Type B pancreatic cell (in vitro differentiated cells): ENCODE data around the gene LURAP1L. TPM values are rescaled to one million over a fixed set of nuclear protein-coding genes. Genes with fewer than 3 reads are reported as not detected.

Source experiments
- DNase-seq: peaks from one replicate; pipeline ENCODE4 v3.0.0; 2021; ENCODE audit warnings: mixed read lengths; ENCODE audit not compliant: unreplicated experiment; ENCODE audit errors: extremely low spot score
- H3K27ac Mint-ChIP-seq: 2 replicates; pipeline ENCODE4 v1.8.0; 2021; ENCODE audit warnings: mild to moderate bottlenecking, mixed read lengths
- H3K27me3 Mint-ChIP-seq: 2 replicates; pipeline ENCODE4 v1.8.0; 2021; ENCODE audit warnings: mixed read lengths
- H3K36me3 Mint-ChIP-seq: 2 replicates; pipeline ENCODE4 v1.8.0; 2021; ENCODE audit warnings: mixed read lengths
- H3K4me1 Mint-ChIP-seq: one replicate; pipeline ENCODE4 v1.8.0; 2021; ENCODE audit warnings: mixed read lengths; ENCODE audit not compliant: unreplicated experiment
- H3K4me3 Mint-ChIP-seq: 2 replicates; pipeline ENCODE4 v1.8.0; 2021; ENCODE audit warnings: mild to moderate bottlenecking, mixed read lengths
- H3K9me3 Mint-ChIP-seq: 2 replicates; pipeline ENCODE4 v1.8.0; 2021; ENCODE audit warnings: mixed read lengths
- total RNA-seq: library from RNA; stranded (reverse); gene quantifications from 2 replicates; pipeline ENCODE4 v1.2.1, GENCODE V29; 2021; ENCODE audit warnings: low replicate concordance
- TF ChIP-seq, protein P1 (sequence below): fragments of 200-600 bp; sonication (generic); conservative IDR thresholded peaks from 2 replicates; pipeline ENCODE4 v1.5.0; 2021; ENCODE audit warnings: antibody characterized with exemption, mild to moderate bottlenecking

LURAP1L gene
- total RNA-seq, 1 donor from 2014 or later: 8.7 TPM

DNA sequence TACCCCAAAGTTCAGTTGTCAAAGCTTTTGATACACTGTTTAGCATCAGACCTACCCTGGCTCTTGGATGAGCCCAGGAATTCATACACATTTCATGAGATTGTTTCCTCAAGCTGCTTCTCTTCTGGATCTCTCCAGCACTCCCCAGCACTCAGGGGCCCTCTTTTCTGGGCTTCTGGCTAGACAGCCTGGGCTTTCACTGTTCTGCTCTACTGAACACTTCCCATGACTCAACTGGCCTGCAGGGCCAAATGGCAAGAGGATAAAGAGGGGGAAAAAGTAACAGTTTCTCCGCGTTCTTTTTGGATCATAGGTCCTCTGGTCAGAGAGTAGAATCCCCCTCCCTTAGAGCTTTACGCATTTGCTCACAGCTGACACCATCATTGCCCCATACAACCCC is 20.9 kb upstream of the LURAP1L start:
- TF ChIP-seq, protein P1, sequence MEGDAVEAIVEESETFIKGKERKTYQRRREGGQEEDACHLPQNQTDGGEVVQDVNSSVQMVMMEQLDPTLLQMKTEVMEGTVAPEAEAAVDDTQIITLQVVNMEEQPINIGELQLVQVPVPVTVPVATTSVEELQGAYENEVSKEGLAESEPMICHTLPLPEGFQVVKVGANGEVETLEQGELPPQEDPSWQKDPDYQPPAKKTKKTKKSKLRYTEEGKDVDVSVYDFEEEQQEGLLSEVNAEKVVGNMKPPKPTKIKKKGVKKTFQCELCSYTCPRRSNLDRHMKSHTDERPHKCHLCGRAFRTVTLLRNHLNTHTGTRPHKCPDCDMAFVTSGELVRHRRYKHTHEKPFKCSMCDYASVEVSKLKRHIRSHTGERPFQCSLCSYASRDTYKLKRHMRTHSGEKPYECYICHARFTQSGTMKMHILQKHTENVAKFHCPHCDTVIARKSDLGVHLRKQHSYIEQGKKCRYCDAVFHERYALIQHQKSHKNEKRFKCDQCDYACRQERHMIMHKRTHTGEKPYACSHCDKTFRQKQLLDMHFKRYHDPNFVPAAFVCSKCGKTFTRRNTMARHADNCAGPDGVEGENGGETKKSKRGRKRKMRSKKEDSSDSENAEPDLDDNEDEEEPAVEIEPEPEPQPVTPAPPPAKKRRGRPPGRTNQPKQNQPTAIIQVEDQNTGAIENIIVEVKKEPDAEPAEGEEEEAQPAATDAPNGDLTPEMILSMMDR: no peak
- H3K36me3 Mint-ChIP-seq: no peaks in the 10 kb centered on the region
- no peak overlapping the region for H3K27ac Mint-ChIP-seq
- H3K4me3 Mint-ChIP-seq: no peak overlapping the region
- DNase-seq: no peak
- H3K27me3 Mint-ChIP-seq: no peaks in the 10 kb centered on the region
- H3K9me3 Mint-ChIP-seq: no peaks in the 10 kb centered on the region
- no peaks in the 10 kb centered on the region for H3K4me1 Mint-ChIP-seq

DNA sequence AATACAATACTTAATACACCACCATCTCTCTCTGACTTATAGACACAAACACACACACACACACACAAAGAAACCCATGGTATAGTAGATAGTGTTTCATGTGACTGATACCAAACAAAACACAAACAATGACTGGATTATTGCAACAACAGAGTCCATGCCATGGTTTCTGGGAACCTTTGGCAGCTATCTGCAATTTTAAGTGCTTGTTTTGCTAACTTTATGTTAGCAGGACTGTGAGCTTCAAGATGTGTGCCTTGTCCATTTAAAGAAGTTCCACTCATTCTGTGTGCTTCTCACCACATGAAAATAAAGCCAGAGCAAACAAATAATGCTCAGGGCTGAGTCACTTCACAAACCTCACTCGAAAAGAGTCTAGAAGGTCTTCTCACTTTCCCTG is 15.1 kb upstream of the LURAP1L start:
- H3K4me1 Mint-ChIP-seq: no peaks in the 10 kb centered on the region
- no peak overlapping the region for H3K27ac Mint-ChIP-seq
- no peaks in the 10 kb centered on the region for H3K9me3 Mint-ChIP-seq
- no peak overlapping the region for H3K4me3 Mint-ChIP-seq
- DNase-seq: no peak
- no peaks in the 10 kb centered on the region for H3K27me3 Mint-ChIP-seq
- TF ChIP-seq, protein P1: no peak
- no peaks in the 10 kb centered on the region for H3K36me3 Mint-ChIP-seq

DNA sequence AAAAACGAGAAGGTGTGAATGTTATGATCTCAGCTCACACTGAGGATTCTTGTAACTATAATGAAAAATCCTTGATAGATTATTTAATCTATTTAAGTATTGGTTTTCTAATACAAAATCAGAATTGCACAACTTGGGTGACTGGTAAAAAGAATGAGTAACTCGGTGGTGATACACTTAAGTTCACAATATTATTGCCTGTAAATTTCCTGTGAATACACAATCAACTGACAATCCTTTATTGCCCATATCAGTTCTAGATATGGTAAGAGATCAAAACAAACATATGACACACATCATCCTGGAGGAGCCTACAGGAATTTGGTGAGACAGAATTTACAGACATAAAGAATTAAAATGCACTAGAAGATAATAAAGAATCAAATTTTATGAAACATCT is 14.1 kb upstream of the LURAP1L start:
- Mint-ChIP-seq H3K27ac (no peak overlapping the region), H3K36me3 (no peaks in the 10 kb centered on the region), H3K27me3 (no peaks in the 10 kb centered on the region), H3K4me1 (no peaks in the 10 kb centered on the region), H3K9me3 (no peaks in the 10 kb centered on the region), H3K4me3 (no peak overlapping the region)
- DNase-seq: no peak
- TF ChIP-seq, protein P1: no peak

DNA sequence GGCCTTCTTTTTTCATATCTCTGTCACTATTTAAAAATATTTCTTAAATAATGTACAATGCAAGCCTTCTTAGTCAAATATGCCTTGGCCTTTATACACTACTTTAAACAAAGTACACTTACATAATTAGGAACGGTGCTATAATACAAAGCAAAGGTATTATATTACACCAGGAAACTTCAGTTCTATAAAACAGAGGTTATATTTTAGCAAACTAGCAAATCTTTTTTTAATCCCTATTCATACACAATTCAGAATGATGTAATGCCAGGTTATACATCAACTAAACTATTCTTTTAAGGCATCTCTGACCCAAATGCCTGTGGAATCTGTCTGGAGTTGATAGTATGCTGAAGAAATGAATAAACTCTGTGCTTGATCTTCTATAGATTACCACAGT is 10.7 kb upstream of the LURAP1L start:
- Mint-ChIP-seq H3K36me3 (no peaks in the 10 kb centered on the region), H3K4me3 (no peak overlapping the region)
- no peak for DNase-seq

DNA sequence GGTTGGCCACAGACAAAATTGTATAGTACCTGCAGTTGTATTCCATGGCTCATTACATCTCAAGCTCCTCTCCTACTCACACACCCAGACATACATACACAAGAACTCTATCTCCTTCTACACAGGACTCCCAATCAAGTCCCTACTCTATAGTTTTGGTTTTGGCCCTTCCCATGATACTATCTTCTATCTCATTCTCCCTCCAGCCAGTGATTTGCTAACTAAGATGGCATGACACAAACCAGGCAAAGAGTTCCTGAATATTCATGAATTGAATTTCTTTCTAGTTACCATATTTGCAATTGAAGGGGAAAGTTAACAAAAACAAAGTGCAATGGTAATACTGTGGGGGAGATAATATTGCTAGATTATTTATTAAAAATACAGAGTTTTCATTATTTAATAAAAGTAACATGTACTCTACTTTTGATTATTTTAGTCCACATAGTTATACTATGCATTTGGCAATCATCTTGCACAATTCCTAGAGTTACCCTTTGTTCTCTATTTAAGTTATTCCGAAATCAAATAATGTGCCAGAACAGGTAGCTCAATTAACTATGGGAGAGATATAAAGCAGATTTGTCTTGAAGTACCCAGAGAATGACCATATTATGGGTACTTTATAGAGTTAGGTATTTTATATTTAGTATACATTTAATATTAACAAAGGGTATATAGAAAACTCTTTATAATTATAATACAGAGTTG is 9.6 kb upstream of the LURAP1L start:
- no peak for DNase-seq
- Mint-ChIP-seq H3K36me3 (no peaks in the 10 kb centered on the region), H3K4me3 (no peak overlapping the region), H3K9me3 (no peaks in the 10 kb centered on the region), H3K27me3 (no peaks in the 10 kb centered on the region), H3K27ac (no peak overlapping the region), H3K4me1 (no peaks in the 10 kb centered on the region)
- TF ChIP-seq, protein P1: no peak

More for the DNA sequence above, 10.7 kb upstream of the LURAP1L start:
- no peaks in the 10 kb centered on the region for H3K4me1 Mint-ChIP-seq
- TF ChIP-seq, protein P1: no peak
- H3K27me3 Mint-ChIP-seq: no peaks in the 10 kb centered on the region
- no peak overlapping the region for H3K27ac Mint-ChIP-seq
- H3K9me3 Mint-ChIP-seq: no peaks in the 10 kb centered on the region
